PC-3 (cell line): ENCODE data around the gene NRG3. TPM values are rescaled to one million over a fixed set of nuclear protein-coding genes. Genes with fewer than 3 reads are reported as not detected.

ENCODE experiments used
- ATAC-seq: fragments of 200-7000 bp; cut with Tn5 transposase; 2 replicates; pipeline ENCODE4 v1.9.1; 2020; ENCODE audit warnings: mild to moderate bottlenecking, moderate library complexity
- BruUV-seq: library from RNA; stranded (reverse); fragments of 400-500 nt; replicated peaks from 2 replicates; lab custom pipeline; 2021; lab: Mats Ljungman, UMichigan
- CTCF ChIA-PET: fragments of 300-600 bp; sonication (Branson Sonifier 250); formaldehyde crosslinking; loops from one replicate; lab custom pipeline; 2022; ENCODE audit warnings: antibody characterized with exemption; lab: Charles Lee
- POLR2A ChIA-PET: fragments of 300-600 bp; sonication (Branson Sonifier 250); formaldehyde crosslinking; loops from one replicate; lab custom pipeline; 2022; ENCODE audit warnings: antibody characterized with exemption; ENCODE audit not compliant: unreplicated experiment; lab: Charles Lee
- DNase-seq: peaks from one replicate; pipeline ENCODE4 v3.0.0-alpha.2; 2015
- H2AFZ ChIP-seq: fragments of 300-600 bp; sonication (generic); 2 replicates; pipeline ENCODE4 v1.6.0; 2016; ENCODE audit warnings: antibody characterized with exemption, low read length
- H3F3A ChIP-seq: fragments of 300-600 bp; sonication (generic); one replicate; pipeline ENCODE4 v1.6.0; 2017; ENCODE audit warnings: antibody characterized with exemption, low read length, control low read depth, mild to moderate bottlenecking; ENCODE audit not compliant: unreplicated experiment
- H3K27ac ChIP-seq: fragments of 300-600 bp; sonication (generic); 2 replicates; pipeline ENCODE4 v1.5.1; 2016; ENCODE audit warnings: mild to moderate bottlenecking, low read length
- H3K27me3 ChIP-seq: fragments of 300-600 bp; sonication (generic); 2 replicates; pipeline ENCODE4 v1.6.1; 2016; ENCODE audit warnings: low read length, mixed read lengths
- H3K36me3 ChIP-seq: fragments of 300-600 bp; sonication (generic); 2 replicates; pipeline ENCODE4 v1.6.1; 2016; ENCODE audit warnings: low read depth, mixed run types, low read length, mixed read lengths
- H3K4me1 ChIP-seq: fragments of 300-600 bp; sonication (generic); 2 replicates; pipeline ENCODE4 v1.5.1; 2016; ENCODE audit warnings: low read length; ENCODE audit not compliant: insufficient read depth
- H3K4me2 ChIP-seq: fragments of 300-600 bp; sonication (generic); 2 replicates; pipeline ENCODE4 v1.6.0; 2016; ENCODE audit warnings: low read length
- H3K4me3 ChIP-seq: fragments of 300-600 bp; sonication (generic); 2 replicates; pipeline ENCODE4 v1.5.1; 2016; ENCODE audit warnings: mild to moderate bottlenecking, low read length, mixed read lengths
- H3K79me2 ChIP-seq: fragments of 300-600 bp; sonication (generic); 2 replicates; pipeline ENCODE4 v1.6.1; 2017; ENCODE audit warnings: low read length, mixed read lengths
- H3K9ac ChIP-seq: fragments of 300-600 bp; sonication (generic); 2 replicates; pipeline ENCODE4 v1.6.0; 2016; ENCODE audit warnings: mild to moderate bottlenecking, low read length
- H3K9me2 ChIP-seq: fragments of 300-600 bp; sonication (generic); replicated peaks from 2 replicates; pipeline ENCODE4 v1.6.1; 2016; ENCODE audit warnings: mixed run types, low read length, mixed read lengths
- H3K9me3 ChIP-seq: fragments of 300-600 bp; sonication (generic); 2 replicates; pipeline ENCODE4 v1.6.1; 2016; ENCODE audit warnings: low read length, mixed read lengths
- H4K20me1 ChIP-seq: fragments of 300-600 bp; sonication (generic); 2 replicates; pipeline ENCODE4 v1.6.1; 2016; ENCODE audit warnings: low read length, mixed read lengths
- EZH2 ChIP-seq: fragments of 300-600 bp; sonication (generic); IDR thresholded peaks from one replicate; pipeline ENCODE4 v1.6.1; 2017; ENCODE audit warnings: antibody characterized with exemption, mild to moderate bottlenecking, low read length; ENCODE audit not compliant: unreplicated experiment
- EZH2phosphoT487 ChIP-seq: fragments of 300-600 bp; sonication (generic); IDR thresholded peaks from 2 replicates; pipeline ENCODE4 v1.6.1; 2018; ENCODE audit warnings: mild to moderate bottlenecking, antibody characterized with exemption, low read length, borderline replicate concordance
- intact Hi-C: fragments of 100-400 bp; cut with micrococcal nuclease; formaldehyde crosslinking; loops from 2 replicates; pipeline ENCODE4 v1.9.0; 2023
- total RNA-seq: library from RNA; depleted of rRNA; stranded (reverse); fragments of >200 nt; gene quantifications from 2 replicates; pipeline ENCODE4 v1.2.3, GENCODE V29; 2014
- TF ChIP-seq, protein P1 (sequence below): fragments of 300-600 bp; sonication (generic); conservative IDR thresholded peaks from 2 replicates; pipeline ENCODE4 v1.5.1; 2017; ENCODE audit warnings: antibody characterized with exemption, low read depth, mild to moderate bottlenecking, low read length

The NRG3 gene
- total RNA-seq, 1 experiment from 2014 or later: not detected

DNA sequence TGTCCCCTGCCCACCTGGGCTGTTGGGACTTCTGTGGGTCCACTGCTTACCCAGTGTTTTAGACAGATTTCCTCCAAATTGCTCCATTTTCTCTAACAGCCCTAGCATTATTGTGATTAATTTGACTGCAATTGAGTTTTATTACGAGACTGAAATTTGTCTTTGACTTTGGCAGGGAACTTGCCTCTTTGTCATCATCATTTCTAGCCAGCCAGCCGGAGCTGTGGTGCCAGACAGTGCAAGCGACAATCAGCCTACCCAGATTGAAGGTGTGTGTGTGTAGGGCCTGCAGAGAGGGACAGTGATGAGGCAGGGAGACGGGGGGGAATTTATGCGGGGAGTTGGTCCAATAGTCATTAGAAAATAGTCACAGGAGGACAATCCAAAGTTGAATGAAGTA lies 743.0 kb downstream of the NRG3 start:
- Histone ChIP-seq H3K9ac (no peak overlapping the region), H3K36me3 (no peaks in the 10 kb centered on the region), H3K4me3 (no peak overlapping the region), H3K4me2 (no peak overlapping the region), H3K9me3 (no peaks in the 10 kb centered on the region), H3K27me3 (no peaks in the 10 kb centered on the region), H3K79me2 (no peaks in the 10 kb centered on the region), H2AFZ (no peak overlapping the region), H3K4me1 (no peaks in the 10 kb centered on the region), H3K27ac (no peak overlapping the region), H3F3A (no peaks in the 10 kb centered on the region), H3K9me2 (no peaks in the 10 kb centered on the region), H4K20me1 (no peaks in the 10 kb centered on the region)
- ChIA-PET CTCF (no interaction called here), POLR2A (no interaction called here)
- no peak for ATAC-seq
- BruUV-seq: no TSS peak
- intact Hi-C loops: no loop called here
- TF ChIP-seq EZH2phosphoT487: no peak
- no peak for TF ChIP-seq EZH2
- TF ChIP-seq, protein P1, sequence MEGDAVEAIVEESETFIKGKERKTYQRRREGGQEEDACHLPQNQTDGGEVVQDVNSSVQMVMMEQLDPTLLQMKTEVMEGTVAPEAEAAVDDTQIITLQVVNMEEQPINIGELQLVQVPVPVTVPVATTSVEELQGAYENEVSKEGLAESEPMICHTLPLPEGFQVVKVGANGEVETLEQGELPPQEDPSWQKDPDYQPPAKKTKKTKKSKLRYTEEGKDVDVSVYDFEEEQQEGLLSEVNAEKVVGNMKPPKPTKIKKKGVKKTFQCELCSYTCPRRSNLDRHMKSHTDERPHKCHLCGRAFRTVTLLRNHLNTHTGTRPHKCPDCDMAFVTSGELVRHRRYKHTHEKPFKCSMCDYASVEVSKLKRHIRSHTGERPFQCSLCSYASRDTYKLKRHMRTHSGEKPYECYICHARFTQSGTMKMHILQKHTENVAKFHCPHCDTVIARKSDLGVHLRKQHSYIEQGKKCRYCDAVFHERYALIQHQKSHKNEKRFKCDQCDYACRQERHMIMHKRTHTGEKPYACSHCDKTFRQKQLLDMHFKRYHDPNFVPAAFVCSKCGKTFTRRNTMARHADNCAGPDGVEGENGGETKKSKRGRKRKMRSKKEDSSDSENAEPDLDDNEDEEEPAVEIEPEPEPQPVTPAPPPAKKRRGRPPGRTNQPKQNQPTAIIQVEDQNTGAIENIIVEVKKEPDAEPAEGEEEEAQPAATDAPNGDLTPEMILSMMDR: no peak
- no peak for DNase-seq

- POLR2A ChIA-PET: no interaction called here
- intact Hi-C loops: no loop called here
- no peaks in the 10 kb centered on the region for H3K4me1 ChIP-seq
These were observed 746.7 kb downstream of the NRG3 start for GRCh38 chr10:82621680-82622079.

GRCh38 chr10:82622479-82622878 lies 747.5 kb downstream of the NRG3 start:
- no peaks in the 10 kb centered on the region for H4K20me1 ChIP-seq
- H3K79me2 ChIP-seq: no peaks in the 10 kb centered on the region
- H3K9me2 ChIP-seq: no peaks in the 10 kb centered on the region
- no peak overlapping the region for H3K9ac ChIP-seq
- no peaks in the 10 kb centered on the region for H3K36me3 ChIP-seq
- no peak for TF ChIP-seq EZH2phosphoT487
- TF ChIP-seq, protein P1: no peak
- no peak for TF ChIP-seq EZH2
- ATAC-seq: no peak
- intact Hi-C loops: no loop called here
- no peak overlapping the region for H3K27ac ChIP-seq
- no peaks in the 10 kb centered on the region for H3K9me3 ChIP-seq
- H2AFZ ChIP-seq: no peak overlapping the region
- no TSS peak for BruUV-seq
- ChIA-PET CTCF (no interaction called here), POLR2A (no interaction called here)
- H3F3A ChIP-seq: no peaks in the 10 kb centered on the region
- no peak overlapping the region for H3K4me3 ChIP-seq
- DNase-seq: no peak
- H3K27me3 ChIP-seq: no peaks in the 10 kb centered on the region
- H3K4me2 ChIP-seq: no peak overlapping the region
- no peaks in the 10 kb centered on the region for H3K4me1 ChIP-seq

More at GRCh38 chr10:82621680-82622079, 746.7 kb downstream of the NRG3 start:
- Histone ChIP-seq H3K9ac (no peak overlapping the region), H3K4me3 (no peak overlapping the region), H3F3A (no peaks in the 10 kb centered on the region), H3K27me3 (no peaks in the 10 kb centered on the region), H3K9me3 (no peaks in the 10 kb centered on the region), H4K20me1 (no peaks in the 10 kb centered on the region), H3K9me2 (no peaks in the 10 kb centered on the region), H3K36me3 (no peaks in the 10 kb centered on the region), H3K4me2 (no peak overlapping the region), H3K27ac (no peak overlapping the region), H2AFZ (no peak overlapping the region), H3K79me2 (no peaks in the 10 kb centered on the region)
- ATAC-seq (no peak), DNase-seq (no peak)
- CTCF ChIA-PET: no interaction called here
- no peak for TF ChIP-seq EZH2
- TF ChIP-seq, protein P1: no peak
- no peak for TF ChIP-seq EZH2phosphoT487
- BruUV-seq: no TSS peak
